ENCODE data around the gene MYO1D.

The MYO1D gene

GRCh38 chr17:32819035-32819434 is 57.9 kb downstream of the MYO1D start:
- DNase-seq (ENCODE audit: low read depth in 2 of 2): no peak

GRCh38 chr17:32815460-32815859 is 61.5 kb downstream of the MYO1D start:
- no peak for DNase-seq (ENCODE audit: low read depth in 2 of 2)

DNA sequence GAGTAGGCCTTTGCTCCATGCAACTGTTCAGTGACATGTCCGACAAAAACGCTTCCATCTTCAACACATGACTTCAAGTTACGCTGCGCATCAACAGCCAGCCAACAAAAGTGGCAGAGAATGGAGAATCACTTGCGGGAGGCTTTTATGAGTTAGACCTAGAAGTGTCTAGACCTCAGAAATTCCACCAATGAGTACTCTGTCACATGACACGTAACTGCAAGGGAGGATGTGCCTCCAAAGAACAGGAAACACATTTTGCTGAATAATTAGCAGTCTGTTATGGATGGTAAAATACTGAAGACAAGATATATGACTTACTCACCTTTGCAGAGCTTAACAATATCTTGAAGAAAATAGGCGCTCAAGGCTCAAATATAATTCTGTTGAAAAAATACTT is 62.1 kb downstream of the MYO1D start:
- DNase-seq (ENCODE audit: low read depth in 2 of 2): no peak

DNA sequence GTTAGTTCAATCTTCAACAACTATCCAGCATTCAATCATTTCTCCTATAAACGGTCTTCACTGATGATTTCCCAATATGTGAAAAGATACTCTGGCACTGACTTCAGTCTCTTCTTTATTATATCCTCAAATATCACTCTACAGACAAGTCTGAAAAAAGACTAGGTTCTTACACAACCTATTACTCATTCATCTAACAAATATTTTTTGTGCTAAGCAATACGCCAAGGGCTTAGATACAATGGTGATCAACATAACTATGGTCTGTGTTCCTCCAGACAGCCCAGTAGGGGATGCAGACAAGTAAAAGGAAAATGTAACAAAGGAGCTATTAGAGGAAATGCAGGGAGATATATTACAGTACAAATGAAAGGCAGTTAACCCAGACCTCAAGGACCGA is 63.9 kb downstream of the MYO1D start:
- DNase-seq (ENCODE audit: low read depth in 2 of 2): no peak

GRCh38 chr17:32810690-32811089 is 66.2 kb downstream of the MYO1D start:
- no peak for DNase-seq (ENCODE audit: low read depth in 2 of 2)

- DNase-seq (ENCODE audit: low read depth in 2 of 2): no peak
These were observed 69.3 kb downstream of the MYO1D start for GRCh38 chr17:32807577-32807976.

DNA sequence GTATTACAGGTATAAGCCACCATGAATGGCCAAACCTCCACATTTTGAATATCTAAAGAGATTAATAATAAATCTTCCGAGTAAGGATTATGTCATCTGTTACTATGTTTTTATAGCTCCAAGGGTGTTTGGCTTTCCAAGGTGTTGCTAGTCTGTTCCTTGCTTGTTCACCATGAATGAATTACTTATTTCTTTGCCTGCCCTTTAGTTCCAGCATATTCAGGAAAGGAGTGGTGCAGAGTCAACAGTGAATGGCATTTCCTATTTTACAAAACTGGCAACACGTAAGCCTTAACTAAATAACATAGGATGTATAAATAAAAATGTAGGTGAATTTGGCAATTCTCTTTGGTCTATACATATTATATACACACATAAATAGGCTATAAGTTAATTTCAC is 70.3 kb downstream of the MYO1D start:
- DNase-seq (ENCODE audit: low read depth in 2 of 2): no peak

DNA sequence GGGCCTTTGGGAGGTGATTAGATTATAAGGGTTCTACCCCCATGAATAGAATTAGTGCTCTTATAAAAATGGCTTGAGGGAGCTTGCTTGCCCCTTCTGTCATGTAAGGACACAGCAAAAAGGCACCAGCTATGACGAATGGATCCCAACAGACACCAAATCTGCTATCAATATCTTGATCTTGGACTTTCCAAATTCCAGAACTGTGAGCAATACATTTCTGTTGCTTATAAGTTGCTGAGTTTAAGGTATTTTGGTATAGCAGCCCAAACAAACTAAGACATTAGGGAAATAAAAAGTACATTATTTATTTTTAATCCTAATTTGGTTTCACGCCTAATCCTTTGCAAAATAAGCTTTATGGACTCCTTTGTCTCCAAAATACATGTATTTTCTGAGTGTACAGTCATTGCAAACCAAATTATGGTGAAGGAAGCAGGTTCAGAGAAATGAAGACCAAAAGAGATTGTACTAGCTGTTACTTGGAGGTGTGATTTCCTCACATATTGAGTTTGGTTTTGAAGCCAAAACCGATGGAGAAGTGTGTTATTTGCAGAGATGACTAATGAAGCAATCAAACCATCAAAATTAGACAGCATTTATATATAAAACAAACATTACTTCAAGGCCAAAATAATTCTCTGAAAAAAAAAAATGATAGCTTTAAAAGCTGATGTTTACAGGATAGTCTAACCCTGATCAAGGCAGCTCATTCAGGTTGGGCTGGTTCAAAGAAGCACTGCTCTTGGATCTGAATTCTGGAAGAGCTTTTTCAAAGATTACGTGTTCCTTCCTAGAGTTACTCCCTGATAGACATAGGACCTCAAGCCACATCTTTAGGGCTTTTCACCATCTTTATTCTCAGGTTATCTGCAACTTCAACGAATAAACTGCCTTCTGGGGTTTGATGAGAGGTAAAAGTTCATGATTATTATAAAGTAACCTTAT is 71.6 kb downstream of the MYO1D start:
- DNase-seq (ENCODE audit: low read depth in 2 of 2): no peak

DNA sequence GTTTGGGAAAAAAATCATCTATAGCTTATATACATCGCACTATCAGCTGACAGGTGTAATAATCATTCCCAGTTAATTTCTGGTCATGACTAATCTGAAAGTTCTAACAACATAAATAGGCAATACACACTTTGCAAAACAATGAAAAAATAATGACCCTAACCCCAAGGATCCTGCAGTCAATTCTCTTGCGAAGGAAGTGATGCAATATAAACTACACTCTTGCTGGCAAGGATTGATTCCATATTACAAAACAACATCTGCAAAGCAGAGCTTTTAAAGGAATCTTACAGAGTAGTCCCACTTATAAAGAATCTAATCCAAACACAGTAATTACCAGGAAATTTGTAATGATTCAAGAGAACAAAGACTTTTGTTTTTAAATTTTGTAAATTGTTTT is 73.4 kb downstream of the MYO1D start:
- no peak for DNase-seq (ENCODE audit: low read depth in 2 of 2)

GRCh38 chr17:32802306-32802705 is 74.6 kb downstream of the MYO1D start:
- no peak for DNase-seq (ENCODE audit: low read depth in 2 of 2)

DNA sequence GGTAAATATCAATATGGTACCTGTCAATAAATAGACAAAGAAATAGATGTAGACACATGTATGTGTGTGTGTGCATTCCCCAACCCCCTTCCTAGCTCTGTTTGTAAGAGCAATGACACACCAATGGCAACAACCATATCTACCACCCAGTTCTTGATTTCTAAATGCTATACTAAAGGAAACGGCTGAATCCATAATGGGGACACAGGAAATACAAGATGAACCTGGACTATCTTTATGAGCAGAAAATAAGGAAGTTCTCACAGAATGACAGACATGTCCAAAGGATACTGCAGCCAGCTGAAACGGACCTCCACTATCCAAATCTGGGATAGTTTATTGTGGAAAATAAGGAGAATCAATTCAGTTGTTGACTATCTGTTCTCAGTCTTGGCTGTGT is 75.3 kb downstream of the MYO1D start:
- DNase-seq (ENCODE audit: low read depth in 2 of 2): no peak

DNA sequence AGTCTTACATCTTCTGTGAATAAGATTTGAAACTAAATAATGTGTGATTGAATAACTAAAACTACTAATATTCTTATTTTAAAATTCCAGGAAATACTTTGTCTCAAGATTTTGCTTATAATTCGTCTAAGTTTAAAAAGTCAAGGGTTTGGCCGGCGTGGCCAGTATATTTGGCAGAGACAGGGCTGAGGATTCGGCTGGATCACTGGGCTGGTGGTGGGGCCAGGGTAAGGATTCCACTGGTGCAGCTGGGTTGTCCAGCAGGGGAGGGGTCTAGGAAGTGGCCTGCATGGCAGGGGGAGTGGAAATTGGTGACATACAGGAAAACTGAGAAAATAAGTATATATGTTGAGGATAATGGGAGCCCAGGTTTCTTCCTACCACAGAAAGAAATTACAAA is 75.7 kb downstream of the MYO1D start:
- no peak for DNase-seq (ENCODE audit: low read depth in 2 of 2)

DNA sequence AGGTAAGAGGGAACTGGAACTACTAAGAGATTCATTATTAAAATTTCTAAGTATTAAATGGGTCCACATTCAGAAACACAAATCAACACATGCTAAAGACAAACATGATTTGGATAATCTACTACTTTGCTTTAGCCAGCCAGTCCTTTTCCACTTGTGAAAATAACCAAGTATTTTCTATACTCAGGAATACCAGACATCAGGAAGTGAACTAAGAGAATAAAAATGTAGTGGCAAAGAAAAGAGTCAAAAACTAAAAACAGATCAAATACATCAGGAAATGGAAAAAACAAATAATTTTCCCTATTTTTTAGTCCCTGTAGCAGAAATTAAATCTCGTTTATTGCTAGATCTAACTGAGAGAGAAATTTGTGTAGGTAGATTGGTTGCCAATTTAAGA is 78.0 kb downstream of the MYO1D start:
- no peak for DNase-seq (ENCODE audit: low read depth in 2 of 2)

GRCh38 chr17:32795339-32795979 is 81.5 kb downstream of the MYO1D start:
- DNase-seq (ENCODE audit: low read depth in 2 of 2): no peak

DNA sequence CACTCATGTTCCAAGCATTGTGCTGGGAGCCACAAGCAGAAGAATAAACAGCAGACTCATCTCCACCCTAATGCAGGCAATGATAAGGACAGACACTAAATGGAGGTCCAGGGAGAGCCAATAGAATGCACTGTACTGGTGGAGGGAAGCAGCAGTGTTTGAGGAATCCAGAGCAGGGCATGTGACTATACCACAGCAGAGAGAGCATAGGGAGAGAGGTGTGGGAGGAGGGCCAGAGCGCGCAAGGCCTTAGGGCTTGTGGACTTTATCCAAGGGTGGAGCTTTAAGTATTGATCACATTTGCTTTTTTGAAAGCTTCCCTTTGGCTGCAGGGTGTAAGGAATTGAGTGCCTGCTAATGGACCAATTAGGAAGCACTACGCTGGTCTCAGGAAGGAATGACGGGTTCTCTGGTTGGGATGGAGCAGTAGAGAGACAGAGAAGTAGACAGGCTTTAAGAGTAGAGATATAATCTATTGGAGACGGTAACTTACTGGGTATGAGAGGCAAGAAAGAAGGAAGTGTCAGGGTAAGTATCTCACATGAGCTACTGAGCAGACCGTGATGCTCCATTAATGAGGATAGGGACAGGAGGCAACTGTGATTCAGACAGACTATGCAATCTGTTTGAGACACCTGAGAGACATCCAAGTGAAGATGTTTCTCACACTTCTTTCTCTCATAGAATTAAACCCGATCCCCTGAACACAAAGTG is 82.2 kb downstream of the MYO1D start:
- no peak for DNase-seq (ENCODE audit: low read depth in 2 of 2)

GRCh38 chr17:32793841-32794240 is 83.1 kb downstream of the MYO1D start:
- no peak for DNase-seq (ENCODE audit: low read depth in 2 of 2)

GRCh38 chr17:32792207-32792606 is 84.7 kb downstream of the MYO1D start:
- DNase-seq (ENCODE audit: low read depth in 2 of 2): no peak

GRCh38 chr17:32786169-32786568 is 90.8 kb downstream of the MYO1D start:
- DNase-seq (ENCODE audit: low read depth in 2 of 2): no peak

DNA sequence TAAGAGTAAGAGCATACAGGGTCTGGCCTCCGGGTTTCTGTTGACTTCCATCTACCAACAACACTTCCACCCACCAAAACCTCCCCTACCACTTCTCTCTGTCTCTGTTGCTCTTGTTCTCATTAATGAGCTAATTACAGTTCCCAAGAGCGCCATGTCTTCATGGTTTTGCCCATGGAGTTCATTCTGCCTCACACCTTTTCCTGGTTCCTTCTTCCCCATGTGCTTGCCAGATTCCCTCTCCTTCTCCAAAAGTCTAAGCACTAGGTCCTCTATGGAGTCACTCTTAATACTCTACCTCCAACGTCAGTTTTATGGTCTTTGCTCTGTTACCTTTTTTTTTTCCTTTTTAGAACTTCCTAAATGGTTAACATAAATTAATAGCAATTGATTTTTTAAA is 92.8 kb downstream of the MYO1D start:
- no peak for DNase-seq (ENCODE audit: low read depth in 2 of 2)

DNA sequence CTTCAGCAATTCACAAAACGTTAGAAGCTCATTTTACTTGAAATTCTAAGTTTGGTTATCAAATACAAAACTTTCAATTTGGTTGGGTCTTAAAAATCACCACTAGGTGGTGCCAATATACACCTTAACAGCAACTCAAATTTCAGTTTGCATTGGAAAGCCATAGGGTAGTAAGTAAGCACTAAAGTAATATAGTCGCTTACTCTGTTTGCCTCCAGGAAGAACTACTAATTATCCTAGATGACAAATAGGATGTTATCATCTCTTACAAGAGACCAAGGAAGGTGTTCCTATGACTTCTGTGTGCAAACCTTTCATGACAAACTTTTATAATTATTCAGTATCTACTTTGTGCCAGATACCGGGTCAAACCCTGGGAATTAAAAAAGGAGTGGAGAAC is 93.3 kb downstream of the MYO1D start:
- DNase-seq (ENCODE audit: low read depth in 2 of 2): no peak

- DNase-seq (ENCODE audit: low read depth in 2 of 2): no peak
These were observed 96.2 kb downstream of the MYO1D start for GRCh38 chr17:32780721-32781120.

GRCh38 chr17:32777922-32778321 is 99.0 kb downstream of the MYO1D start:
- DNase-seq (ENCODE audit: low read depth in 2 of 2): no peak

GRCh38 chr17:32777436-32777835 is 99.5 kb downstream of the MYO1D start:
- DNase-seq (ENCODE audit: low read depth in 2 of 2): no peak

Measured in activated CD4-positive, alpha-beta T cell treated with anti-CD3 and anti-CD28 coated beads for 24 hours (primary cell).